Central memory CD8-positive, alpha-beta T cell (primary cell): ENCODE data around the gene ZNF573.
"Not testable (repeated sequence)": the region's sequence is repeated elsewhere in the genome, so short reads cannot be mapped to it uniquely, and the experiment has no call there.

ENCODE experiments used
- ATAC-seq: fragments of 150-1000 bp; cut with Tn5 transposase; replicated peaks from 2 replicates; pipeline ENCODE4 v1.10.0; 2022; ENCODE audit warnings: mild to moderate bottlenecking, moderate FRiP score, moderate number of reproducible peaks; ENCODE audit not compliant: poor library complexity, severe bottlenecking; ENCODE audit errors: extremely low read depth
- DNase-seq, 2 donors: peaks; one replicate each; pipeline ENCODE4 v3.0.0; 2021; ENCODE audit warnings: low spot score in 2 of 2
- H3K27ac Mint-ChIP-seq: one replicate; pipeline ENCODE4 v1.8.0; 2022; ENCODE audit warnings: low read depth, mild to moderate bottlenecking, moderate library complexity, mixed read lengths
- H3K27me3 Mint-ChIP-seq: one replicate; pipeline ENCODE4 v1.8.0; 2022; ENCODE audit warnings: mixed read lengths
- H3K36me3 Mint-ChIP-seq: one replicate; pipeline ENCODE4 v1.8.0; 2022; ENCODE audit warnings: mild to moderate bottlenecking, moderate library complexity, mixed read lengths; ENCODE audit not compliant: insufficient read depth
- H3K4me1 Mint-ChIP-seq: one replicate; pipeline ENCODE4 v1.8.0; 2022; ENCODE audit warnings: mixed read lengths
- H3K4me3 Mint-ChIP-seq: one replicate; pipeline ENCODE4 v1.8.0; 2022; ENCODE audit warnings: mild to moderate bottlenecking, moderate library complexity, mixed read lengths
- H3K9me3 Mint-ChIP-seq: one replicate; pipeline ENCODE4 v1.8.0; 2022; ENCODE audit warnings: mixed read lengths

The ZNF573 gene

GRCh38 chr19:37779127-37780005 is at the start of gene ZNF573:
Gene ZNF573, minus strand, starts transcription at chr19:37779586. Its CDS starts 5,857 bp downstream, at chr19:37773729.
- H3K27ac Mint-ChIP-seq, result peak within 1 kb of the TSS; percentile 97
- H3K9me3 Mint-ChIP-seq, result no peaks in the 10 kb centered on the region
- H3K27me3 Mint-ChIP-seq, result no peaks in the 10 kb centered on the region
- H3K36me3 Mint-ChIP-seq, result peaks cover 11% of the 10 kb centered on the region
- peak within 1 kb of the TSS; percentile 95 for H3K4me3 Mint-ChIP-seq
- DNase-seq (peak; percentile 64 to 81), ATAC-seq (peak; percentile 90)
- peaks cover 36% of the 10 kb centered on the region for H3K4me1 Mint-ChIP-seq

GRCh38 chr19:37817180-37817981 is 38.0 kb upstream of the ZNF573 start:
- DNase-seq (no peak), ATAC-seq (peak; percentile 28)
- Mint-ChIP-seq H3K4me1 (no peaks in the 10 kb centered on the region), H3K36me3 (no peaks in the 10 kb centered on the region), H3K27me3 (peaks cover 34% of the 10 kb centered on the region), H3K4me3 (no peak overlapping the region), H3K9me3 (peaks cover 16% of the 10 kb centered on the region), H3K27ac (no peak overlapping the region)

GRCh38 chr19:37815611-37816010 is 36.2 kb upstream of the ZNF573 start:
- not testable (repeated sequence) for H3K4me1 Mint-ChIP-seq

GRCh38 chr19:37813340-37813739 is 34.0 kb upstream of the ZNF573 start:
- H3K4me3 Mint-ChIP-seq, result no peak overlapping the region
- no peak overlapping the region for H3K27ac Mint-ChIP-seq
- H3K36me3 Mint-ChIP-seq, result no peaks in the 10 kb centered on the region
- H3K9me3 Mint-ChIP-seq, result peaks cover 11% of the 10 kb centered on the region
- no peak for ATAC-seq
- H3K4me1 Mint-ChIP-seq, result no peaks in the 10 kb centered on the region
- no peak for DNase-seq
- H3K27me3 Mint-ChIP-seq, result peaks cover 16% of the 10 kb centered on the region

More at GRCh38 chr19:37815611-37816010, 36.2 kb upstream of the ZNF573 start:
- Mint-ChIP-seq H3K9me3 (peaks cover 14% of the 10 kb centered on the region), H3K27me3 (peaks cover 27% of the 10 kb centered on the region)
- H3K4me3 Mint-ChIP-seq, ATAC-seq, DNase-seq, H3K27ac Mint-ChIP-seq, H3K36me3 Mint-ChIP-seq: not testable (repeated sequence)

- Mint-ChIP-seq H3K27me3 (no peaks in the 10 kb centered on the region), H3K27ac (no peak overlapping the region), H3K9me3 (peaks cover 14% of the 10 kb centered on the region), H3K4me1 (no peaks in the 10 kb centered on the region), H3K4me3 (no peak overlapping the region), H3K36me3 (no peaks in the 10 kb centered on the region)
- ATAC-seq (no peak), DNase-seq (no peak)
Measured at GRCh38 chr19:37809366-37809765, 30.0 kb upstream of the ZNF573 start.

GRCh38 chr19:37803249-37803840 is 24.0 kb upstream of the ZNF573 start:
- H3K27me3 Mint-ChIP-seq, result no peaks in the 10 kb centered on the region
- DNase-seq (no peak), ATAC-seq (no peak)
- H3K4me1 Mint-ChIP-seq, result no peaks in the 10 kb centered on the region
- no peak overlapping the region for H3K4me3 Mint-ChIP-seq
- H3K9me3 Mint-ChIP-seq, result peaks cover 46% of the 10 kb centered on the region
- H3K36me3 Mint-ChIP-seq, result peaks cover 1% of the 10 kb centered on the region
- no peak overlapping the region for H3K27ac Mint-ChIP-seq

GRCh38 chr19:37790244-37790925 is 11.0 kb upstream of the ZNF573 start:
- no peak for ATAC-seq
- no peak overlapping the region for H3K4me3 Mint-ChIP-seq
- DNase-seq, result no peak
- peaks cover 2% of the 10 kb centered on the region for H3K36me3 Mint-ChIP-seq
- H3K27ac Mint-ChIP-seq, result no peak overlapping the region
- H3K9me3 Mint-ChIP-seq, result peaks cover 14% of the 10 kb centered on the region
- H3K4me1 Mint-ChIP-seq, result no peaks in the 10 kb centered on the region
- H3K27me3 Mint-ChIP-seq, result no peaks in the 10 kb centered on the region

GRCh38 chr19:37778613-37779126 is 716 bp downstream of the ZNF573 start:
- H3K4me3 Mint-ChIP-seq, result peak overlapping the region; percentile 95
- DNase-seq (no peak), ATAC-seq (no peak)
- H3K9me3 Mint-ChIP-seq, result no peaks in the 10 kb centered on the region
- peaks cover 11% of the 10 kb centered on the region for H3K36me3 Mint-ChIP-seq
- peak overlapping the region; percentile 97 for H3K27ac Mint-ChIP-seq
- H3K27me3 Mint-ChIP-seq, result no peaks in the 10 kb centered on the region
- H3K4me1 Mint-ChIP-seq, result peaks cover 36% of the 10 kb centered on the region

GRCh38 chr19:37770985-37771384 is 8.4 kb downstream of the ZNF573 start:
- DNase-seq (no peak), ATAC-seq (no peak)
- Mint-ChIP-seq H3K27me3 (no peaks in the 10 kb centered on the region), H3K4me1 (peaks cover 14% of the 10 kb centered on the region), H3K4me3 (no peak overlapping the region), H3K36me3 (peaks cover 33% of the 10 kb centered on the region), H3K27ac (no peak overlapping the region), H3K9me3 (no peaks in the 10 kb centered on the region)

- no peak overlapping the region for H3K4me3 Mint-ChIP-seq
- H3K27me3 Mint-ChIP-seq, result no peaks in the 10 kb centered on the region
- DNase-seq (no peak), ATAC-seq (no peak)
- H3K4me1 Mint-ChIP-seq, result peaks cover 5% of the 10 kb centered on the region
- H3K36me3 Mint-ChIP-seq, result peaks cover 19% of the 10 kb centered on the region
- H3K27ac Mint-ChIP-seq, result no peak overlapping the region
- no peaks in the 10 kb centered on the region for H3K9me3 Mint-ChIP-seq
Measured at GRCh38 chr19:37763488-37763887, 15.9 kb downstream of the ZNF573 start.

- H3K4me1 Mint-ChIP-seq, ATAC-seq, DNase-seq: not testable (repeated sequence)
Measured at GRCh38 chr19:37757683-37758082, 21.7 kb downstream of the ZNF573 start.

GRCh38 chr19:37738371-37738770 is 41.0 kb downstream of the ZNF573 start:
- Mint-ChIP-seq H3K27me3 (no peaks in the 10 kb centered on the region), H3K9me3 (peaks cover 32% of the 10 kb centered on the region), H3K4me1 (no peaks in the 10 kb centered on the region), H3K36me3 (peaks cover 11% of the 10 kb centered on the region), H3K27ac (no peak overlapping the region), H3K4me3 (no peak overlapping the region)
- DNase-seq (no peak), ATAC-seq (no peak)

More at GRCh38 chr19:37757683-37758082, 21.7 kb downstream of the ZNF573 start:
- not testable (repeated sequence) for H3K27me3 Mint-ChIP-seq, H3K4me3 Mint-ChIP-seq, H3K36me3 Mint-ChIP-seq, H3K9me3 Mint-ChIP-seq, H3K27ac Mint-ChIP-seq
